Measurements from ENCODE around the gene CELSR3.

CELSR3 gene

DNA sequence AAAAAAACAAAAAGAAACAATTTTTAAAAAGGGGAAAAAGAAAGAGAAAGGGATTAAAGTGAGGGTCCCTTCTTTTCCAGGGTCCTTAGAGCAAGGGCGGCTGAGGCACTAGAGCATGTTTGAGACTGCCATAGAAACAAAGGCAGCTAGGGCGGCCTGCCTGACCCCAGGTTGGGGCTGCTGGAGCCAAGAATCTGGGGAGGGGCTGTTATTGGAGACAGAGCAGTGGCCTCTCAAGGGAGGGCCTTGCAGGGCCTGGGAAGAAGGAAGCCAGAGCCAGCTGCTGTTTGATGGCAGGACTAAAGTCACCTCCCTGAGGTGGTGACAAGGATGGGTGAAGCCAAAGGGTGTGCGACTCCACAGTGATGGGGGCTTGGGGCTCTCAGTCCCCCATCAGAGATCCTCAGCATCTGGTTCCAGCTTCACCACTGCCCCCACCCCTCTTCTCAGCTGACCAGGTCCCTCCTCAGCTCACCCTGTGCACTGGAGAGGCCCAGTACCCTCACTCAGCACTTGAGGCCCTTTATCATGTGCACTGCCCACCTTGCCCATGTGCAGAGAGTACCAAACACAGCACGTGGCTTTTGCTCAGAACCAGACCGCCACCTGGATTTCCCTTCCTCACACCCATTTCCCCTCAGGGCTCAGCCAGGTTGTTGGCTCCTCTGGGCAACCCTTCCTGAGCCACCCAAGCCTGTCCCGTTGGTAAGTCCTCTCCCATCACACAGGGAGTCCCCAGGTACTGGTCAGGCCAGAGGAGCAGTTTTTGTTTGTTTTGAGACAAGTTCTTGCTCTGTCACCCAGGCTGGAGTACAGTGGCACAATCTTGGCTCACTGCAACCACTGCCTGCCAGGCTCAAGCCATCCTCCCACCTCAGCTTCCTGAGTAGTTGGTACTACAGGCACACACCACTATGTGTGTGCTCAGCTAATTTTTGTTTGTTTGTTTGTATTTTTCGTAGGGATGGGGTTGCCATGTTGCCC is 42.9 kb downstream of the CELSR3 start:
- peak overlapping the region; percentile 27; the same call in 1 of the 2 replicates for H3K27ac ChIP-seq
- no peak for TF ChIP-seq CTCF (conservative IDR thresholded peaks at IDR 0.05)

- no peak for TF ChIP-seq CTCF (conservative IDR thresholded peaks at IDR 0.05)
- peak overlapping the region; percentile 27 for H3K27ac ChIP-seq
Measured at GRCh38 chr3:48617559-48617958, 45.1 kb downstream of the CELSR3 start.

GRCh38 chr3:48614044-48614443 is 48.6 kb downstream of the CELSR3 start:
- TF ChIP-seq CTCF (conservative IDR thresholded peaks at IDR 0.05), result no peak
- no peak overlapping the region for H3K27ac ChIP-seq

- TF ChIP-seq CTCF (conservative IDR thresholded peaks at IDR 0.05), result no peak
- H3K27ac ChIP-seq, result no peak overlapping the region
Measured at GRCh38 chr3:48612309-48612708, 50.4 kb downstream of the CELSR3 start.

- peak within 1 kb of the TSS; percentile 90 for H3K27ac ChIP-seq
- TF ChIP-seq CTCF (conservative IDR thresholded peaks at IDR 0.05), result peak; percentile 84
Measured at GRCh38 chr3:48609088-48610005, 53.3 kb downstream of the CELSR3 start, which contains the start of gene UQCRC1. UQCRC1 (minus strand) TSS chr3:48609646; CDS start chr3:48609620, 26 bp downstream.

GRCh38 chr3:48607519-48607918 is 55.2 kb downstream of the CELSR3 start:
- TF ChIP-seq CTCF (conservative IDR thresholded peaks at IDR 0.05), result no peak
- H3K27ac ChIP-seq, result no peak overlapping the region

DNA sequence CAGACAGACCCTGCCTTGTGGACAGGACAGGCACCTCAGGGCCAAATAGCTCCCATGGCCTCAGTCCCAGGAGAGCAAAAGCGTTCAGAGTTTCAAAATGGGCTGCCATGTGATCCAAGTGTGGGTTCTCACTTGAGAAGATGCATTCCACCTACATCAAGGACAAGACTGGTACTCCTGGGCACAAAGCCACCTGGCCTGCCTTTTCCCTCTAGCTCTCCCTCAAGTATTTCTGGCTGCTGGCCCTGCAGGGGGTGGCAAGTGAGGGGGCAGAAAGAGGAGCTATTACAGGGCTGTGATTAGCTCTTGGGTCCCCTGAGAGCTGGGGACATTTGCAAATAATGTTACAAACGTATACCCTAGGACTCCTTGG is 61.1 kb downstream of the CELSR3 start:
- no peak overlapping the region for H3K27ac ChIP-seq

More for the DNA sequence above, 61.1 kb downstream of the CELSR3 start:
- TF ChIP-seq CTCF (conservative IDR thresholded peaks at IDR 0.05), result no peak
